Measurements from ENCODE around the gene GRK1.

Gene GRK1

DNA sequence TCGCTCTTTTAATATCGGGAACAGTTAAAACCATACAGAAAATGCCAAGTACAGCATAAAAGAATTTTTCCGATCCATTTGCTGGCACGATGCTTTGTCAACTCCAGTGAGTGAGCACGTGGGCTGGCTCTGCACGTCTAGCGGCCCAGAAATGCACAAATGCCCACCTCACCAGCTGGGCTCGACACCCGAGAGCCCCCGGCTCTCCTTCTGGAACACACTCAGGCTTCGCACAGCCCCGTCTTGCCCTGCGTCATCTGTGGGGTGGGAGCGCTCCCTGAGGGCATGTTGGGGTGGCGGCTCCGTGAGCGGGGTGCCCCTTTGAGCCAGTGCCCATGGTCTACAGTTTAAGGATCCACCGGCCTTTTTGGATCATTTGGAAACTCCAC is 33.5 kb upstream of the GRK1 start:
- Histone ChIP-seq H3K36me3 (ENCODE audit: insufficient read depth, low read length) (peaks cover 71% of the 10 kb centered on the region), H3K27me3 (ENCODE audit: insufficient read depth, low read length) (no peaks in the 10 kb centered on the region), H3K4me3 (ENCODE audit: low read depth, low read length) (no peak overlapping the region), H2AFZ (ENCODE audit: low read length, unreplicated experiment) (no peak overlapping the region), H3K79me2 (ENCODE audit: control insufficient read depth, insufficient read depth, low read length, unreplicated experiment) (peaks cover 20% of the 10 kb centered on the region), H3K4me1 (ENCODE audit: control insufficient read depth, insufficient read depth, low read length, unreplicated experiment) (no peaks in the 10 kb centered on the region), H3K27ac (ENCODE audit: low read depth, low read length) (no peak overlapping the region)

DNA sequence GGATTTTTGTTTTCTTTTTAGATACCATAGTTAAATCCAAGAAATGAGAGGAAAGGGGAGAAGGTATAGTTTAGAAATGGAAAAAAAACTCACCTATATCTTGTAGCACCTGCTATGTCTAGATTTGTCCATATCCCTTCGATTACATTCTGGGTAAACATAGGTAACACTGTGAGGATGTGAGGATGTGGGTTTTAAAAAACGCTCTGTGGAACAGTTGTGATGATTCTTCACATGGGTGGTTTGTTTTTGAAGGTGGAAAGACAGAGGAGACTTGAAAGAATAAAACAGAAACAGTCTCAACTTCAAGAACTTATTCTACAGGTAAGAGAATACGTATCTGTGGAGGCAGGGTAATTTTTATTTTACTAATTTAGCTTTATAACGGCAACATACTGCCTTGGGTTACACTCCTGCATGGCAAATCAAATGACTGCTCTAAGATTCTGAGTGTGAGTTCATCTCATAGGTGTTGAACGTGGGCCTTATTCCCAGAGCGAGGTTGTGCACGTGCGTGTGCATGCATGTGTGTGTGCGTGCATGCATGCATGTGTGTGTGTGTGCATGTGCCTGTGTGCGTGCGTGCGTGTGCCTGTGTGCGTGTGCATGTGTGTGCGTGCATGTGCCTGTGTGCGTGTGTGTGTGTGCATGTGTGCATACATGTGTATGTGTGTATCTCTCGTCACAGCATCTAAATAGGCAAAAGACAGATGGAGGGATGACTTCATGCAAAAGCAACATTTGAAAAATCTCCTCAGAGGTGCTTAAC is 32.6 kb upstream of the GRK1 start:
- no peak overlapping the region for H3K4me3 ChIP-seq (ENCODE audit: low read depth, low read length)
- no peak overlapping the region for H3K27ac ChIP-seq (ENCODE audit: low read depth, low read length)
- H3K4me1 ChIP-seq (ENCODE audit: control insufficient read depth, insufficient read depth, low read length, unreplicated experiment) = no peaks in the 10 kb centered on the region
- H3K79me2 ChIP-seq (ENCODE audit: control insufficient read depth, insufficient read depth, low read length, unreplicated experiment) = peaks cover 11% of the 10 kb centered on the region
- H2AFZ ChIP-seq (ENCODE audit: low read length, unreplicated experiment) = no peak overlapping the region
- H3K36me3 ChIP-seq (ENCODE audit: insufficient read depth, low read length) = peaks cover 73% of the 10 kb centered on the region
- H3K27me3 ChIP-seq (ENCODE audit: insufficient read depth, low read length) = no peaks in the 10 kb centered on the region

DNA sequence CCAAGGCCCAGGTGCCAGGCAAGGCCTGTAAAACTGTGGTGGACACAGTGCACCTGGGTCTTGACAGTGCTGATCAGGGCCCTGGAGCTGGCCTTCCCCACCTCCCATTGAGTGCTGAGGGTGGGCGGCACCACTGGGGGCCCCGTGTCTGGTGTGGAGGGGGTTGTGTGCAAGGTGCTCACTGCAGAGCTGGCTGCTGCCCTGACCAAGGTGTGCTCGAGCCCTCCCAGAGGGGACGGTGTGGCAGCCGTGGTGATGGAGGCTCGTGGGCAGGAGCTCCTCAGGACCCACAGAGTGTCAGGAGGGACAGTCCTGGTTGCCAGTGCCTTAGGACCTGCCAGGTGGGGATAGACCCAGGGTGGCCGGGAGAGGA is 32.0 kb upstream of the GRK1 start:
- H3K36me3 ChIP-seq (ENCODE audit: insufficient read depth, low read length) = peaks cover 74% of the 10 kb centered on the region
- no peaks in the 10 kb centered on the region for H3K27me3 ChIP-seq (ENCODE audit: insufficient read depth, low read length)
- no peaks in the 10 kb centered on the region for H3K4me1 ChIP-seq (ENCODE audit: control insufficient read depth, insufficient read depth, low read length, unreplicated experiment)
- H3K27ac ChIP-seq (ENCODE audit: low read depth, low read length) = no peak overlapping the region
- peaks cover 11% of the 10 kb centered on the region for H3K79me2 ChIP-seq (ENCODE audit: control insufficient read depth, insufficient read depth, low read length, unreplicated experiment)
- H3K4me3 ChIP-seq (ENCODE audit: low read depth, low read length) = no peak overlapping the region
- H2AFZ ChIP-seq (ENCODE audit: low read length, unreplicated experiment) = no peak overlapping the region

DNA sequence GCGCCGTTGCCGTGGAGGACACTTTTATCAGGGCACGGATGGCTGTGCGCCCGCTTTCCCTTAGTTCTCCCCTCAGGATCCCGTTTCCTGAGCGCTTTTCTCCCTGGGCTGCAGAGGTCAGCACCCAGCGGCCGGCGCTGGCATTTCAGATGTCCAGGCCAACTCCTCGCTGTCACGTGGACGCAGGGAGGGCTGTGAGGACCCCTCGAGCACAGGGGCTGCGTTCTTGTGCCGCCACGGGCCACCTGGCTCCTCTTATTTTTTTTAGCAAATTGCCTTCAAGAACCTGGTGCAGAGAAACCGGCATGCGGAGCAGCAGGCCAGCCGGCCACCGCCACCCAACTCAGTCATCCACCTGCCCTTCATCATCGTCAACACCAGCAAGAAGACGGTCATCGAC is 31.3 kb upstream of the GRK1 start:
- H3K36me3 ChIP-seq (ENCODE audit: insufficient read depth, low read length) = peaks cover 80% of the 10 kb centered on the region
- H3K4me1 ChIP-seq (ENCODE audit: control insufficient read depth, insufficient read depth, low read length, unreplicated experiment) = no peaks in the 10 kb centered on the region
- no peaks in the 10 kb centered on the region for H3K27me3 ChIP-seq (ENCODE audit: insufficient read depth, low read length)
- peaks cover 7% of the 10 kb centered on the region for H3K79me2 ChIP-seq (ENCODE audit: control insufficient read depth, insufficient read depth, low read length, unreplicated experiment)
- H3K4me3 ChIP-seq (ENCODE audit: low read depth, low read length) = no peak overlapping the region
- H3K27ac ChIP-seq (ENCODE audit: low read depth, low read length) = no peak overlapping the region
- H2AFZ ChIP-seq (ENCODE audit: low read length, unreplicated experiment) = no peak overlapping the region

DNA sequence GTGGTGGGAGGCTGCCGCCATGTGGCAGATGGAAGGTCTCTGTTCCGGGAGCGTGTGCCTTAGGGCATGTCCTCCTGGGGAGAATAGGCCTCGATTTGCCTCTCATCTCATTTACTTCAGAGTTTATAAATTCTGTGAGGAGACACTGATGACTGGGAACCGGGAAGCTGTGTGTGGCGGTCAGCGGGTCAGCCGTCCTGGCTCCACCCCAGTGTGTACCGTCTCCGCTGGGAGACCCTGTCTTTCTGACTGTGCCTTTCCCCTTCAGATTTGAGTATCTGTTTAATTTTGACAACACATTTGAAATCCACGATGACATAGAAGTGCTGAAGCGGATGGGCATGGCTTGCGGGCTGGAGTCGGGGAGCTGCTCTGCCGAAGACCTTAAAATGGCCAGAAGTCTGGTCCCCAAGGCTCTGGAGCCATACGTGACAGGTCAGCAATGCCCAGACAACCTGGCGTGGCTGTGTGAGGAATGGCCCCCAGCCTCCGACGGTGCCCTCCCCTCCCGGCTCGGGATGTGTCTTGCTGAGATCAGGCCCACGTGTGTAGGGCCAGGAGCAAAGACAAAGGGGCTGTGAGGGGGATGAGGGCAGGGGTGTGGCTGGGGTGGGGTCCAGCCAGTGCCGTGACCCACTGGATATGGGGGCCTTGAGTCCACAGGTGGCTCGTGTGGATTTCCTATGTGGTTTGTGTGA is 30.6 kb upstream of the GRK1 start:
- peaks cover 2% of the 10 kb centered on the region for H3K79me2 ChIP-seq (ENCODE audit: control insufficient read depth, insufficient read depth, low read length, unreplicated experiment)
- no peak overlapping the region for H3K4me3 ChIP-seq (ENCODE audit: low read depth, low read length)
- H3K36me3 ChIP-seq (ENCODE audit: insufficient read depth, low read length) = peaks cover 76% of the 10 kb centered on the region
- no peaks in the 10 kb centered on the region for H3K27me3 ChIP-seq (ENCODE audit: insufficient read depth, low read length)
- no peak overlapping the region for H3K27ac ChIP-seq (ENCODE audit: low read depth, low read length)
- H3K4me1 ChIP-seq (ENCODE audit: control insufficient read depth, insufficient read depth, low read length, unreplicated experiment) = no peaks in the 10 kb centered on the region
- no peak overlapping the region for H2AFZ ChIP-seq (ENCODE audit: low read length, unreplicated experiment)

- Histone ChIP-seq H3K79me2 (ENCODE audit: control insufficient read depth, insufficient read depth, low read length, unreplicated experiment) (peaks cover 2% of the 10 kb centered on the region), H3K27me3 (ENCODE audit: insufficient read depth, low read length) (no peaks in the 10 kb centered on the region), H3K36me3 (ENCODE audit: insufficient read depth, low read length) (peaks cover 87% of the 10 kb centered on the region), H3K4me3 (ENCODE audit: low read depth, low read length) (no peak overlapping the region), H3K4me1 (ENCODE audit: control insufficient read depth, insufficient read depth, low read length, unreplicated experiment) (no peaks in the 10 kb centered on the region), H3K27ac (ENCODE audit: low read depth, low read length) (no peak overlapping the region), H2AFZ (ENCODE audit: low read length, unreplicated experiment) (no peak overlapping the region)
These were observed 29.5 kb upstream of the GRK1 start for GRCh38 chr13:113637262-113638160.

DNA sequence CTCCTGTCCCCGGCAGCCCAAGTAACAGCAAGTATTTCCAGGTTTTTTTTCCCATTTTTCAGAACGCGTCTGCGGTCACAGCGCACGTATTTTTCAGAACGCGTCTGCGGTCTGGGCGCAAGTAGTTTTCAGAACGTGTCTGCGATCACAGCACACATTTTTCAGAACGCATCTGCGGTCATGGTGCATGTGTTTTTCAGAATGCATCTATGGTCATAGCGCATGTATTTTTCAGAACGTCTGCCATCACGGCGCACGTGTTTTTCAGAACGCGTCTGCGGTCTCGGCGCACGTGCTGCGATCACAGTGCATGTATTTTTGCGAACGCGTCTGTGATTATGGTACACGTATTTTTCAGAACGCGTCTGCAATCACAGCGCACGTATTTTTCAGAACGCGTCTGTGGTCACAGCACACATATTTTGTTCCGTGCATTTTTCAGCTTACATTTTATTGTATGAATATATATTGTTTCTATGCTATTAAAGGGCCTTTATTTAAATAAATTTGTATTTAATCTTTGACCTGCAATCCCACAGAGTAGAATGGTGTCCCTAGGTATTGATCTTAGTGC is 28.8 kb upstream of the GRK1 start:
- Histone ChIP-seq H3K4me3 (ENCODE audit: low read depth, low read length) (no peak overlapping the region), H3K79me2 (ENCODE audit: control insufficient read depth, insufficient read depth, low read length, unreplicated experiment) (no peaks in the 10 kb centered on the region), H3K27ac (ENCODE audit: low read depth, low read length) (no peak overlapping the region), H3K27me3 (ENCODE audit: insufficient read depth, low read length) (no peaks in the 10 kb centered on the region), H2AFZ (ENCODE audit: low read length, unreplicated experiment) (no peak overlapping the region), H3K36me3 (ENCODE audit: insufficient read depth, low read length) (peaks cover 82% of the 10 kb centered on the region), H3K4me1 (ENCODE audit: control insufficient read depth, insufficient read depth, low read length, unreplicated experiment) (no peaks in the 10 kb centered on the region)

GRCh38 chr13:113638806-113639205 is 28.2 kb upstream of the GRK1 start:
- H3K27ac ChIP-seq (ENCODE audit: low read depth, low read length) = no peak overlapping the region
- no peaks in the 10 kb centered on the region for H3K27me3 ChIP-seq (ENCODE audit: insufficient read depth, low read length)
- peaks cover 77% of the 10 kb centered on the region for H3K36me3 ChIP-seq (ENCODE audit: insufficient read depth, low read length)

DNA sequence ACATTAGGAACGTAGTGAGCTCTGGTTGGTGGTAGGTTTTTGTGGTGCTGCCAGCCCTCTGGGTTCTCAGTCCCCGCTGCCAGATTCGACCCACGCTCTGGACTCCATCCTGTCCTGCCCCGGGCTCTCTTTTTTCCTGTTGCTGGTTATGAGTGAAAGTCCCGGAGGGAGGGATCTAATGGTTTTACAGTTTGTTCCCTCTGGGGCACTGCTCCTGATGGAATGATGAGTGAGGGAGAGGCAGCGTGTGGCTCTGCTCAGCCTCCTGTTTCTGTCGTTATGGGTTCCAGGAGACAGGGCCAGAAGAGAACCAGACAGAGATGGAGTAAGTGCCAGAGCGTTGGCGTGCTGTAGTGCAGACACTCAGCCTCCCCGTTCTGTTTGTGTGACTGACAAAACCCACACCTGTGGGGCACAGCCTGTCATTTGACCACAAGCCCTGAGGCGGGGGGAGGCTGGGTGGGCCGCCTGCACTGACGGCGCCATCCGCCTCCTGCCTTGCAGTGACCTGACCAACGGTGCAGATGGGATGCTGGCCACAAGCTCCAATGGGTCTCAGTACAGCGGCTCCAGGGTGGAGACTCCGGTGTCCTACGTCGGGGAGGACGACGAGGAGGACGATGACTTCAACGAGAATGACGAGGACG is 27.3 kb upstream of the GRK1 start:
- no peak overlapping the region for H3K27ac ChIP-seq (ENCODE audit: low read depth, low read length)
- H3K27me3 ChIP-seq (ENCODE audit: insufficient read depth, low read length) = no peaks in the 10 kb centered on the region
- H3K4me3 ChIP-seq (ENCODE audit: low read depth, low read length) = no peak overlapping the region
- no peaks in the 10 kb centered on the region for H3K79me2 ChIP-seq (ENCODE audit: control insufficient read depth, insufficient read depth, low read length, unreplicated experiment)
- no peak overlapping the region for H2AFZ ChIP-seq (ENCODE audit: low read length, unreplicated experiment)
- H3K4me1 ChIP-seq (ENCODE audit: control insufficient read depth, insufficient read depth, low read length, unreplicated experiment) = no peaks in the 10 kb centered on the region
- H3K36me3 ChIP-seq (ENCODE audit: insufficient read depth, low read length) = peaks cover 70% of the 10 kb centered on the region

More at GRCh38 chr13:113638806-113639205, 28.2 kb upstream of the GRK1 start:
- Histone ChIP-seq H3K4me1 (ENCODE audit: control insufficient read depth, insufficient read depth, low read length, unreplicated experiment) (no peaks in the 10 kb centered on the region), H2AFZ (ENCODE audit: low read length, unreplicated experiment) (no peak overlapping the region), H3K4me3 (ENCODE audit: low read depth, low read length) (no peak overlapping the region), H3K79me2 (ENCODE audit: control insufficient read depth, insufficient read depth, low read length, unreplicated experiment) (no peaks in the 10 kb centered on the region)

DNA sequence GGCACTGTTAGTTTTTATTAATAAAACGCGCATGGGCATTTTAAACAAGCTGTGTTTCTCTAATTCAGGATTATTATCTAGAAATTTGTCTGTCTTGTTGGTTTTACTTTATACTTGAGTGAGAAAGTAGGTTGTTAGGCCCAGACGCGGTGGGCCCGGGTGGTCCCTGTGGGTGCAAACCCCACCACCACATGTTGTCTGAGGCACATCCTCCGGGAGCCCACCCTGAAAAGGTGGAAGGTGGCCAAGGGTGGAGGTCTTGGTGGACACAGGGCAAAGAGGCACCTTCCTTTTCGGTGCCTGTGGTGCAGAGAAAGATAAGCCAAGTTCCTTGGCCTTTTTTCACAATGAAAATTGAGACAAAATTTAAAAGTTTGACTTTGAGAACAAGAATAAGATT is 25.6 kb upstream of the GRK1 start:
- Histone ChIP-seq H3K27ac (ENCODE audit: low read depth, low read length) (no peak overlapping the region), H3K4me1 (ENCODE audit: control insufficient read depth, insufficient read depth, low read length, unreplicated experiment) (no peaks in the 10 kb centered on the region), H3K27me3 (ENCODE audit: insufficient read depth, low read length) (no peaks in the 10 kb centered on the region), H2AFZ (ENCODE audit: low read length, unreplicated experiment) (no peak overlapping the region), H3K79me2 (ENCODE audit: control insufficient read depth, insufficient read depth, low read length, unreplicated experiment) (no peaks in the 10 kb centered on the region), H3K36me3 (ENCODE audit: insufficient read depth, low read length) (peaks cover 53% of the 10 kb centered on the region), H3K4me3 (ENCODE audit: low read depth, low read length) (no peak overlapping the region)
